WERI-Rb-1 (cell line): ENCODE results near the gene TRAPPC3L.

Experiments used
- DNase-seq: peaks from one replicate; pipeline ENCODE4 v3.0.0-alpha.2; 2020
- H3K27ac ChIP-seq: fragments of 250-450 bp; sonication (Bioruptor Pico); 2 replicates; pipeline ENCODE4 v1.5.1; 2020; ENCODE audit warnings: mild to moderate bottlenecking, moderate library complexity
- H3K27me3 ChIP-seq: fragments of 250-450 bp; sonication (Bioruptor Pico); 2 replicates; pipeline ENCODE4 v1.5.1; 2021; ENCODE audit warnings: mild to moderate bottlenecking, low read depth, moderate library complexity; ENCODE audit not compliant: insufficient read depth, severe bottlenecking
- H3K36me3 ChIP-seq: fragments of 250-450 bp; sonication (Bioruptor Pico); 2 replicates; pipeline ENCODE4 v1.5.1; 2020; ENCODE audit warnings: mild to moderate bottlenecking, moderate library complexity
- H3K4me3 ChIP-seq: 2 replicates; pipeline ENCODE4 v1.5.1; 2011; ENCODE audit warnings: low read depth, mild to moderate bottlenecking, control low read depth, low read length
- H3K9me3 ChIP-seq: fragments of 250-450 bp; sonication (Bioruptor Pico); 2 replicates; pipeline ENCODE4 v1.5.1; 2021; ENCODE audit warnings: mild to moderate bottlenecking, moderate library complexity; ENCODE audit not compliant: severe bottlenecking
- CTCF ChIP-seq: IDR thresholded peaks from 2 replicates; pipeline ENCODE4 v1.5.1; 2011; ENCODE audit warnings: low read depth, mild to moderate bottlenecking, control low read depth, inconsistent platforms, low read length

TRAPPC3L gene

DNA sequence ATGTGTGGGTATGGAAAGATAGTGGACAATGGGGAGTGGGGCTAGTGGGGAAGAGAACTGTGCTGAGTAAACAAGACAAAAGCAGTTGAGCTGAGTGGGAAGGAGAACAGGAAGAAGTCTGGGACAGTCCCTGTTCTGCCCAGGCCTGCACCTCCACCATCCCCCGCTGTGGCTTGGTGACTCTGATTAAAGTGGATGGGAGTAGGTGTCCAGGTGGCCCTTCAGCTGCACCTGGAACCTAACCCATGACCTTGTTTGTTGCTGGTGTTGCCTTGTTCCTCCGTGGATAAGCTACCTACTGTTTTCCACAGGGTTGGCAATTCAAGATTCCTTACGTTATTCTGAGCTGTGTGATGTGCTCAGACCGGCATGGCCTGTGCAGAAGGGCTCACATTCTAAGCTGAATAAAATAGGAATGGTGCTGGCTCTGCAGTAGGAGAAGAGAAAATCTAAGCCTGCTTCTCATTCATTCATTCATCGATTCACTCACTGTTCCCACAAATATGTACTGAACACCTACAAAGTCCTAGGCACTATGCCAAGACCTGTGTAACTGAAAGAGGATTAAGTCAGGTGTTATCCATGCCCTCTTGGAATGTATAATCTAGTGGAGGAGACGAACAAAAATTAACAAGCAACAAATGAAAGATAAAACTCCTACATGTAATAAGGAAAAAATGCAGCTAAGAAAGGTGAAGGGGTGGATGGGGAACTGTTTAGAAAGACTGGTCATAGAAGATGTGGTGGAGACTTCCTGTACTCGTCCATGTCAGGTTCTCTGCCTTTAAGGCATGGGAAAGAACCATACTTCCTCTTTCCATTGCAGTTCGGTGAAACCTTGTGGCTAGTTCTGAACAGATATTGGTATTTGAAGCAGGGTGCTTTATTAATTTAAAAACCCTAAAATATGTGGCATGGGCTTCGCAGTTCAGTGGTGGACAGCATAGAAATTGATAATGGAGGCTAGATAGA is 94.4 kb downstream of the TRAPPC3L start:
- H3K27me3 ChIP-seq = no peaks in the 10 kb centered on the region
- no peak for TF ChIP-seq CTCF
- no peaks in the 10 kb centered on the region for H3K9me3 ChIP-seq
- DNase-seq = no peak
- H3K36me3 ChIP-seq = no peaks in the 10 kb centered on the region
- no peak overlapping the region for H3K4me3 ChIP-seq
- no peak overlapping the region for H3K27ac ChIP-seq

GRCh38 chr6:116450185-116450710 is 95.2 kb downstream of the TRAPPC3L start:
- H3K27ac ChIP-seq = no peak overlapping the region
- no peak overlapping the region for H3K4me3 ChIP-seq
- H3K9me3 ChIP-seq = no peaks in the 10 kb centered on the region
- DNase-seq = no peak
- no peak for TF ChIP-seq CTCF
- H3K27me3 ChIP-seq = no peaks in the 10 kb centered on the region
- H3K36me3 ChIP-seq = no peaks in the 10 kb centered on the region

DNA sequence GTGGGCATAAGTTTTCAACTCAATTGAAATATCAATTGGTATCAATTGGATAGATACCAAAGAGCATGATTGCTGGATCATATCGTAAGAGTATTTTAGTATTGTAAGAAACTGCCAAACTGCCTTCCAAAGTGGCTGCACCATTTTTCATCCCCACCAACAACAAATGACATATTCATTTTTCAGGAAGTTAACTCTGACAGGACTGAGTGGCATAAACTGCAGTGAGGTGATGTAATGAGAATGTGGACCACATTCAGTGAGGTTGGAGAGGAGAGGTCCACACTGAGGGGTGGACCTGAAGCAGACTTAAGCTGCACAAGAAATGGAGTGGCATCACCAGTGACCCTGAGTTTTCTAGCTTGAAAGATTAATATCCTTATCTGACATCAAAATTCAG is 95.9 kb downstream of the TRAPPC3L start:
- no peaks in the 10 kb centered on the region for H3K36me3 ChIP-seq
- H3K9me3 ChIP-seq = no peaks in the 10 kb centered on the region
- DNase-seq = no peak
- H3K27ac ChIP-seq = no peak overlapping the region
- H3K4me3 ChIP-seq = no peak overlapping the region
- no peak for TF ChIP-seq CTCF
- no peaks in the 10 kb centered on the region for H3K27me3 ChIP-seq

DNA sequence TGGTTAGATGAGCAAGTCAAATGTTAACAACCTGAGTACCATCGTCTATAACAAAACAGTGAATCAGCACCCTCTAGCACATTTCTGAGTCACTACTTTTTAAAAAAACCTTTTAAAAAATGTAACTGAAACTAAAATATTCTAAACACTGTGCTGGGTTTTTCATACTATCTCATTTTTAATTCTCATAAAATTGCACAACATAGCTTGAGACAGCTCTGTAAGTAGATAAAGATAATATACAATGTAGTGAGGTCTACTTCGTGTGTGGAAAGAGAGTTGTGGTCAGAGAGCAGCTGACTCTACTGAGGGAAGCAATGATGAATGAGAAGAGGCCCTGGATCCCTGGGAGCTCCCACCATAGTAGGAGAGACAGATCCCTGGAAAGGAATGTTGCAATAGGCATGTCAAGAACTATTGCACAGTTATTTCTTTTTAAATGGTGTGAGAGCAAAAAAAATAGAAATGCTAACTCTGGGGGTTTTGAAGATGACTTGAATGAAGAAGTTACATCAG is 97.9 kb downstream of the TRAPPC3L start:
- H3K27me3 ChIP-seq = no peaks in the 10 kb centered on the region

GRCh38 chr6:116447052-116447451 is 98.4 kb downstream of the TRAPPC3L start:
- H3K27me3 ChIP-seq = no peaks in the 10 kb centered on the region

More for the DNA sequence above, 97.9 kb downstream of the TRAPPC3L start:
- Histone ChIP-seq H3K9me3 (no peaks in the 10 kb centered on the region), H3K27ac (no peak overlapping the region), H3K36me3 (no peaks in the 10 kb centered on the region), H3K4me3 (no peak overlapping the region)
- DNase-seq = no peak
- no peak for TF ChIP-seq CTCF

More at GRCh38 chr6:116447052-116447451, 98.4 kb downstream of the TRAPPC3L start:
- DNase-seq = no peak
- Histone ChIP-seq H3K36me3 (no peaks in the 10 kb centered on the region), H3K4me3 (no peak overlapping the region), H3K9me3 (no peaks in the 10 kb centered on the region), H3K27ac (no peak overlapping the region)
- no peak for TF ChIP-seq CTCF
